GM12878 (cell line): Measurements from ENCODE around the gene FAAP100. TPM values are rescaled to one million over a fixed set of nuclear protein-coding genes. Genes with fewer than 3 reads are reported as not detected.
"Not testable (repeated sequence)": the region's sequence is repeated elsewhere in the genome, so short reads cannot be mapped to it uniquely, and the experiment has no call there.

ENCODE experiments used
- ATAC-seq: fragments of 200-7000 bp; cut with Tn5 transposase; 3 replicates; pipeline ENCODE4 v1.9.1; 2020; ENCODE audit warnings: mild to moderate bottlenecking, moderate library complexity
- BruUV-seq: library from RNA; stranded (reverse); fragments of 400-500 nt; replicated peaks from 2 replicates; lab custom pipeline; 2021; lab: Mats Ljungman, UMichigan
- CTCF ChIA-PET: fragments of 300-600 bp; sonication (Branson Sonifier 250); formaldehyde crosslinking; extraction: SDS; loops from one replicate; lab custom pipeline; 2021; ENCODE audit warnings: inconsistent platforms; lab: Yijun Ruan, JAX
- POLR2A ChIA-PET: fragments of 350-600 bp; formaldehyde crosslinking; extraction: SDS; loops from one replicate; lab custom pipeline; 2021; ENCODE audit warnings: inconsistent platforms; lab: Charles Lee
- RAD21 ChIA-PET: fragments of 300-600 bp; sonication (Branson Sonifier 250); formaldehyde crosslinking; loops from one replicate; lab custom pipeline; 2023; ENCODE audit warnings: antibody characterized with exemption; ENCODE audit not compliant: unreplicated experiment; lab: Charles Lee
- SMC1A ChIA-PET: fragments of 300-600 bp; sonication (Branson Sonifier 250); formaldehyde crosslinking; loops from one replicate; lab custom pipeline; 2023; ENCODE audit not compliant: unreplicated experiment, uncharacterized antibody; lab: Charles Lee
- DNase-seq: peaks from one replicate; pipeline ENCODE4 v3.0.0-alpha.2; 2011; ENCODE audit warnings: low read depth, low spot score
- FAIRE-seq: peaks from 3 replicates; lab custom pipeline; 2011; peaks lifted over from hg19 to GRCh38; lab: Jason Lieb, UNC
- H2AFZ ChIP-seq: 2 replicates; pipeline ENCODE4 v1.6.0; 2011; ENCODE audit warnings: low read depth, low read length, control low read depth; ENCODE audit not compliant: control insufficient read depth
- H3K27ac ChIP-seq: 2 replicates; pipeline ENCODE4 v1.5.1; 2011; ENCODE audit warnings: control low read depth; ENCODE audit not compliant: control insufficient read depth, insufficient read depth
- H3K27me3 ChIP-seq, 2 experiments: replicated peaks in 1 of 2; 2 replicates each; pipeline versions ENCODE4 v1.6.0 to v1.6.1; 2011; ENCODE audit warnings: low read length in 1 of 2; ENCODE audit not compliant: control insufficient read depth in 2 of 2, insufficient read depth in 2 of 2
- H3K36me3 ChIP-seq, 2 experiments: 2 replicates each; pipeline ENCODE4 v1.5.1; 2011; ENCODE audit warnings: low read length in 1 of 2; ENCODE audit not compliant: control insufficient read depth in 2 of 2, insufficient read depth in 2 of 2
- H3K4me1 ChIP-seq: 2 replicates; pipeline ENCODE4 v1.6.1; 2011; ENCODE audit warnings: mild to moderate bottlenecking, low read length, moderate library complexity, mixed read lengths; ENCODE audit not compliant: control insufficient read depth, insufficient read depth
- H3K4me2 ChIP-seq: 2 replicates; pipeline ENCODE4 v1.6.0; 2011; ENCODE audit warnings: control low read depth; ENCODE audit not compliant: control insufficient read depth, insufficient read depth
- H3K4me3 ChIP-seq: fragments of 200-600 bp; sonication (generic); 2 replicates; pipeline ENCODE4 v1.5.1; 2016
- H3K79me2 ChIP-seq: 2 replicates; pipeline ENCODE4 v1.6.0; 2011; ENCODE audit warnings: low read length; ENCODE audit not compliant: control insufficient read depth, insufficient read depth
- H3K9ac ChIP-seq: 2 replicates; pipeline ENCODE4 v1.8.0; 2011; ENCODE audit warnings: low read length, control low read depth, mixed read lengths; ENCODE audit not compliant: control insufficient read depth, insufficient read depth
- H3K9me3 ChIP-seq: replicated peaks from 3 replicates; pipeline ENCODE4 v1.5.1; 2011; ENCODE audit warnings: mild to moderate bottlenecking, low read length; ENCODE audit not compliant: control insufficient read depth, insufficient read depth
- H4K20me1 ChIP-seq: 2 replicates; pipeline ENCODE4 v1.6.0; 2011; ENCODE audit not compliant: control insufficient read depth, insufficient read depth
- ASH2L ChIP-seq: fragments of 300-600, 200-600 bp; sonication (generic); IDR thresholded peaks from 2 replicates; pipeline ENCODE4 v1.6.1; 2017; ENCODE audit warnings: low read depth, mild to moderate bottlenecking, borderline replicate concordance
- ELK1 ChIP-seq: IDR thresholded peaks from 2 replicates; pipeline ENCODE4 v1.6.1; 2012; ENCODE audit warnings: low read depth, low read length, improper control_type of control experiment
- EZH2 ChIP-seq: IDR thresholded peaks from 2 replicates; pipeline ENCODE4 v1.6.1; 2012; ENCODE audit warnings: low read depth, mild to moderate bottlenecking, control low read depth, inconsistent platforms, low read length, borderline replicate concordance; ENCODE audit not compliant: control insufficient read depth
- MTA2 ChIP-seq: fragments of 450-650 bp; IDR thresholded peaks from 2 replicates; pipeline ENCODE4 v1.6.1; 2016; ENCODE audit warnings: low read depth, mild to moderate bottlenecking, moderate library complexity
- REST ChIP-seq: IDR thresholded peaks from 2 replicates; pipeline ENCODE4 v1.6.1; 2012; ENCODE audit warnings: mild to moderate bottlenecking, low read depth, low read length
- WGBS: methylation state at CpG from one replicate; pipeline ENCODE4 v1.1.6; 2016; ENCODE audit warnings: low lambda C conversion rate; ENCODE audit not compliant: insufficient replicate concordance, insufficient coverage; ENCODE audit errors: missing lambda C conversion rate; 5-methylcytosine and 5-hydroxymethylcytosine counted together
- in situ Hi-C: fragments of 300-500 bp; cut with MboI; formaldehyde crosslinking; loops from 9 replicates; pipeline ENCODE4 v1.14.3; 2018; ENCODE audit warnings: mixed read lengths
- intact Hi-C: fragments of 100-400 bp; cut with micrococcal nuclease; formaldehyde crosslinking; loops from one replicate; pipeline ENCODE4 v1.14.2; 2022; ENCODE audit not compliant: unreplicated experiment
- polyA plus RNA-seq, 11 experiments: library from polyadenylated mRNA; depleted of rRNA in 4 of 11; unstranded in 6 of 11; stranded (reverse) in 5 of 11; fragments of >200 nt; fragmentation: Nextera tagmentation in 4 of 11; fragmentation: Illumina TruSeq in 1 of 11; extraction: Ambion mirVana in 4 of 11; extraction: Trizol in 1 of 11; gene quantifications; 1 replicate in 1 of 11; 2 replicates in 10 of 11; pipeline versions ENCODE4 v1.2.1 to v1.2.3, GENCODE V29; 2011 to 2016; ENCODE audit warnings: inconsistent platforms in 2 of 11, missing spikeins in 2 of 11, low read depth in 1 of 11
- total RNA-seq, 4 experiments: library from RNA; depleted of rRNA in 3 of 4; stranded (reverse); fragments of >200 nt in 3 of 4; fragmentation: Illumina TruSeq in 1 of 4; extraction: Trizol in 1 of 4; gene quantifications; 2 replicates each; pipeline versions ENCODE4 v1.2.1 to v1.2.3, GENCODE V29; 2013 to 2021

The FAAP100 gene
- total and polyA plus RNA-seq, 10 of the 15 experiments (the other 5 are each of a cell fraction or from before 2014, with no cell fraction given) = 0.11 to 46.2 (median 17.1) TPM

- DNase-seq (no peak), FAIRE-seq (no peak), ATAC-seq (no peak)
- Histone ChIP-seq H3K9me3 (no peaks in the 10 kb centered on the region), H3K79me2 (no peaks in the 10 kb centered on the region), H3K4me3 (no peak overlapping the region), H3K27me3 (no peaks in the 10 kb centered on the region), H3K4me2 (no peak overlapping the region), H4K20me1 (peaks cover 3% of the 10 kb centered on the region; the same call in 1 of the 2 replicates), H3K4me1 (no peaks in the 10 kb centered on the region), H2AFZ (no peak overlapping the region), H3K9ac (no peak overlapping the region), H3K27ac (no peak overlapping the region), H3K36me3 (peaks cover 32 to 38% of the 10 kb centered on the region in 2 experiments)
- 98% methylated on average over 4 of the region's 4 CpGs for WGBS
- ChIA-PET RAD21 (no interaction called here), POLR2A (no interaction called here), SMC1A (no interaction called here), CTCF (interaction anchor here (0.8 to 1.2 kb wide), 2 partner anchors 15 to 294 kb away, joined by 3 read pairs; no protein-coding TSS in a partner anchor)
- intact Hi-C loops = no loop called here
- no TSS peak for BruUV-seq
- in situ Hi-C loops = no loop called here
- TF ChIP-seq REST (no peak), ELK1 (no peak), EZH2 (no peak), ASH2L (no peak), MTA2 (no peak)
These were observed 33.9 kb upstream of the FAAP100 start for GRCh38 chr17:81586096-81586495.

GRCh38 chr17:81584771-81585170 lies 32.6 kb upstream of the FAAP100 start:
- H3K27ac ChIP-seq, H3K9me3 ChIP-seq, intact Hi-C loops, in situ Hi-C loops, H3K27me3 ChIP-seq, H4K20me1 ChIP-seq, DNase-seq, H3K79me2 ChIP-seq, H3K4me1 ChIP-seq, RAD21 ChIA-PET, ATAC-seq, FAIRE-seq, SMC1A ChIA-PET, H3K4me2 ChIP-seq, BruUV-seq, H3K9ac ChIP-seq, H3K4me3 ChIP-seq, H2AFZ ChIP-seq: not testable (repeated sequence)
- WGBS = 97% methylated on average over 11 of the region's 14 CpGs
- H3K36me3 ChIP-seq = peaks cover 26 to 31% of the 10 kb centered on the region in 2 experiments
- POLR2A ChIA-PET = interaction anchor here (0.7 kb wide), 1 partner anchor 1458 kb away, joined by 5 read pairs; no protein-coding TSS in a partner anchor
- CTCF ChIA-PET = interaction anchor here (1.2 kb wide), 1 partner anchor 16 kb away, joined by 3 read pairs; no protein-coding TSS in a partner anchor
